HCT116 (cell line): Measurements from ENCODE around the gene FHL3. TPM values are rescaled to one million over a fixed set of nuclear protein-coding genes. Genes with fewer than 3 reads are reported as not detected.
"Not testable (repeated sequence)": the region's sequence is repeated elsewhere in the genome, so short reads cannot be mapped to it uniquely, and the experiment has no call there.

Experiments
- ATAC-seq: fragments of 200-7000 bp; cut with Tn5 transposase; 2 replicates; pipeline ENCODE4 v1.9.1; 2020; ENCODE audit warnings: mild to moderate bottlenecking, moderate library complexity
- BruUV-seq: library from RNA; stranded (reverse); fragments of 400-500 nt; replicated peaks from 2 replicates; lab custom pipeline; 2021; lab: Mats Ljungman, UMichigan
- CTCF ChIA-PET: fragments of 300-600 bp; sonication (Branson Sonifier 250); formaldehyde crosslinking; loops from one replicate; lab custom pipeline; 2021; ENCODE audit warnings: antibody characterized with exemption; lab: Charles Lee
- POLR2A ChIA-PET: fragments of 300-600, 350-600 bp; sonication (Branson Sonifier 250); formaldehyde crosslinking; loops from one replicate; lab custom pipeline; 2021; ENCODE audit warnings: antibody characterized with exemption; lab: Charles Lee
- RAD21 ChIA-PET, 2 experiments: fragments of 300-600 bp; sonication (Branson Sonifier 250); formaldehyde crosslinking; loops; one replicate each; lab custom pipeline; 2023; ENCODE audit warnings: low total read pairs in 2 of 2; ENCODE audit not compliant: uncharacterized antibody in 2 of 2, unreplicated experiment in 2 of 2, low non-redundant PET in 1 of 2; lab: Charles Lee
- DNase-seq: peaks from one replicate; pipeline ENCODE4 v3.0.0-alpha.2; 2010; ENCODE audit warnings: low read depth, low spot score
- H2AFZ ChIP-seq: fragments of 200-600 bp; shearing (Covaris generic), sonication (generic); 2 replicates; pipeline ENCODE4 v1.6.1; 2017; ENCODE audit warnings: low read depth, mixed run types, mixed read lengths, antibody characterized with exemption, low read length; ENCODE audit not compliant: poor library complexity, severe bottlenecking
- H3K27ac ChIP-seq: 2 replicates; pipeline ENCODE4 v1.5.1; 2012; ENCODE audit warnings: low read depth, low read length
- H3K27me3 ChIP-seq: fragments of 200-600 bp; sonication (generic); 2 replicates; pipeline ENCODE4 v1.6.1; 2016; ENCODE audit warnings: mixed run types, low read length, mixed read lengths; ENCODE audit not compliant: insufficient read depth
- H3K36me3 ChIP-seq, 2 experiments: fragments of 200-500 bp in 1 of 2; fragments of 200-600 bp in 1 of 2; sonication (Bioruptor generic) in 1 of 2; sonication (generic) in 1 of 2; 2 replicates each; pipeline versions ENCODE4 v1.5.1 to v1.6.1; 2014 to 2016; ENCODE audit warnings: low read length in 2 of 2, inconsistent platforms in 1 of 2, mixed read lengths in 1 of 2, mixed run types in 1 of 2; ENCODE audit not compliant: insufficient read depth in 2 of 2, control insufficient read depth in 1 of 2
- H3K4me1 ChIP-seq, 2 experiments: fragments of 200-600 bp in 1 of 2; sonication (generic) in 1 of 2; 2 replicates each; pipeline versions ENCODE4 v1.5.1 to v1.6.1; 2012 to 2017; ENCODE audit warnings: low read length in 2 of 2, inconsistent platforms in 1 of 2, mild to moderate bottlenecking in 1 of 2, mixed read lengths in 1 of 2, mixed run types in 1 of 2, moderate library complexity in 1 of 2; ENCODE audit not compliant: insufficient read depth in 2 of 2, control insufficient read depth in 1 of 2
- H3K4me2 ChIP-seq: fragments of 200-600 bp; sonication (generic); 2 replicates; pipeline ENCODE4 v1.6.1; 2017; ENCODE audit warnings: mixed run types, low read length, mixed read lengths
- H3K4me3 ChIP-seq, 2 experiments: fragments of 200-600 bp in 1 of 2; sonication (generic) in 1 of 2; replicated peaks in 1 of 2; 2 replicates each; pipeline ENCODE4 v1.5.1; 2011 to 2016; ENCODE audit warnings: low read length in 2 of 2, control low read depth in 1 of 2, low read depth in 1 of 2, mild to moderate bottlenecking in 1 of 2, mixed read lengths in 1 of 2, mixed run types in 1 of 2
- H3K79me2 ChIP-seq: fragments of 200-600 bp; sonication (generic); 2 replicates; pipeline ENCODE4 v1.6.1; 2017; ENCODE audit warnings: mild to moderate bottlenecking, mixed run types, low read length, moderate library complexity, mixed read lengths; ENCODE audit not compliant: insufficient read depth
- H3K9ac ChIP-seq: fragments of 200-600 bp; sonication (generic); 2 replicates; pipeline ENCODE4 v1.6.1; 2016; ENCODE audit warnings: low read length, mixed read lengths
- H3K9me2 ChIP-seq: fragments of 200-600 bp; sonication (generic), shearing (Covaris generic); 2 replicates; pipeline ENCODE4 v1.6.1; 2017; ENCODE audit warnings: mixed run types, mild to moderate bottlenecking, moderate library complexity; ENCODE audit not compliant: insufficient read depth
- H3K9me3 ChIP-seq, 2 experiments: fragments of 200-500 bp in 1 of 2; fragments of 200-600 bp in 1 of 2; sonication (Bioruptor generic) in 1 of 2; sonication (generic) in 1 of 2; 2 replicates each; pipeline ENCODE4 v1.6.1; 2014 to 2017; ENCODE audit warnings: low read length in 2 of 2, mixed read lengths in 2 of 2, inconsistent platforms in 1 of 2, low read depth in 1 of 2, mild to moderate bottlenecking in 1 of 2, mixed run types in 1 of 2, moderate library complexity in 1 of 2; ENCODE audit not compliant: control insufficient read depth in 1 of 2, insufficient read depth in 1 of 2
- H4K20me1 ChIP-seq: fragments of 200-600 bp; sonication (generic), shearing (Covaris generic); 2 replicates; pipeline ENCODE4 v1.6.1; 2017; ENCODE audit warnings: mixed run types, mild to moderate bottlenecking, moderate library complexity; ENCODE audit not compliant: insufficient read depth
- CBX3 ChIP-seq: IDR thresholded peaks from 2 replicates; pipeline ENCODE4 v1.6.1; 2012; ENCODE audit warnings: low read depth
- CTCF ChIP-seq, 3 experiments: fragments of 200-600 bp in 1 of 3; sonication (generic) in 1 of 3; IDR thresholded peaks in 2 of 3; conservative IDR thresholded peaks in 1 of 3; 2 replicates each; pipeline ENCODE4 v1.5.1; 2012 to 2017; ENCODE audit warnings: low read depth in 2 of 3, low read length in 2 of 3, antibody characterized with exemption in 1 of 3, borderline replicate concordance in 1 of 3, control low read depth in 1 of 3, mild to moderate bottlenecking in 1 of 3, mixed read lengths in 1 of 3, mixed run types in 1 of 3, moderate library complexity in 1 of 3; ENCODE audit not compliant: insufficient read depth in 1 of 3
- EGR1 ChIP-seq: IDR thresholded peaks from 2 replicates; pipeline ENCODE4 v1.6.1; 2012; ENCODE audit warnings: low read depth
- ELF1 ChIP-seq: IDR thresholded peaks from 2 replicates; pipeline ENCODE4 v1.6.1; 2012; ENCODE audit warnings: low read depth, borderline replicate concordance
- EZH2 ChIP-seq: fragments of 200-600 bp; sonication (generic); IDR thresholded peaks from 2 replicates; pipeline ENCODE4 v1.6.1; 2017; ENCODE audit warnings: antibody characterized with exemption, mixed run types
- EZH2phosphoT487 ChIP-seq: fragments of 200-600 bp; IDR thresholded peaks from 2 replicates; pipeline ENCODE4 v1.6.1; 2018; ENCODE audit warnings: antibody characterized with exemption, borderline replicate concordance
- JUND ChIP-seq: IDR thresholded peaks from 2 replicates; pipeline ENCODE4 v1.6.1; 2012
- POLR2A ChIP-seq: IDR thresholded peaks from 2 replicates; pipeline ENCODE4 v1.7.0; 2011; ENCODE audit warnings: borderline replicate concordance; ENCODE audit not compliant: insufficient read depth, insufficient read length; ENCODE audit errors: extremely low read depth
- SIN3A ChIP-seq: IDR thresholded peaks from 2 replicates; pipeline ENCODE4 v1.6.1; 2012; ENCODE audit warnings: low read depth
- SP1 ChIP-seq: IDR thresholded peaks from 2 replicates; pipeline ENCODE4 v1.6.1; 2012; ENCODE audit warnings: low read depth
- SRF ChIP-seq: IDR thresholded peaks from 2 replicates; pipeline ENCODE4 v1.6.1; 2012; ENCODE audit warnings: low read depth
- TCF7L2 ChIP-seq: IDR thresholded peaks from 2 replicates; pipeline ENCODE4 v1.7.0; 2011; ENCODE audit warnings: borderline replicate concordance, inconsistent platforms; ENCODE audit not compliant: insufficient read depth, insufficient read length; ENCODE audit errors: extremely low read depth
- YY1 ChIP-seq: IDR thresholded peaks from 2 replicates; pipeline ENCODE4 v1.6.1; 2011; ENCODE audit warnings: low read length, low read depth, moderate library complexity, mild to moderate bottlenecking; ENCODE audit not compliant: insufficient replicate concordance; ENCODE audit errors: extremely low read depth
- ZFX ChIP-seq: fragments of 450-650 bp; IDR thresholded peaks from 2 replicates; pipeline ENCODE4 v1.6.1; 2017
- ZNF274 ChIP-seq: fragments of 200-500 bp; sonication (Bioruptor generic); IDR thresholded peaks from 2 replicates; pipeline ENCODE4 v1.6.1; 2014; ENCODE audit warnings: mild to moderate bottlenecking, low read depth, low read length, inconsistent platforms
- intact Hi-C: fragments of 100-400 bp; cut with micrococcal nuclease; formaldehyde crosslinking; loops from 2 replicates; pipeline ENCODE4 v1.10.0; 2022
- total RNA-seq: library from RNA; stranded (reverse); gene quantifications from one replicate; pipeline ENCODE4 v1.2.1, GENCODE V29; 2021; ENCODE audit not compliant: unreplicated experiment
- TF ChIP-seq, protein P1 (sequence below): IDR thresholded peaks from 2 replicates; pipeline ENCODE4 v1.6.1; 2011; ENCODE audit warnings: mild to moderate bottlenecking, low read length, moderate library complexity; ENCODE audit not compliant: insufficient replicate concordance; ENCODE audit errors: extremely low read depth
- TF ChIP-seq, protein P2 (sequence below): IDR thresholded peaks from 2 replicates; pipeline ENCODE4 v1.6.1; 2012

The FHL3 gene
- total RNA-seq, 1 experiment from 2014 or later, result 22.5 TPM

DNA sequence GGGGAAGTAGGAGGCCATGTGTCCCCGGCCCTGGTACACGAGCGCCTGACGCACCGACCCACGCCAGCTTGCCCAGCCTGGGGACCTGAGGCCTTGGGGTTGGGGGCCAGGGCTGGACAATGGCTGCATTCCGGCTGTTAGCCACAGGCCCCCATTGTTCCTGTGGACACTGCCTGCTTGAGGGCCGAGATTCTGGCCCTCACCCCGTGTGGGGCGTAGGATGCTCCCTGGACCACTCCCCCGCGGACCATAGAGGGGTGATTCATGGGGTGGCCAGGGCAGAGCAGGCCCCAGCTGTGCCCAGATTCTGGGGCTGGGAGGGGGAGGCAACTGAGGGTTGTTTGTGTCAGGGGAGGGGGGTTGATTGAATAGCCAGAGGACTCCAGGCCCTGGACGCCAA is 29.6 kb upstream of the FHL3 start:
- intact Hi-C loops, result no loop called here
- ChIA-PET CTCF (no interaction called here), POLR2A (no interaction called here)

GRCh38 chr1:38032992-38033391 is 27.7 kb upstream of the FHL3 start:
- H3K9me3 ChIP-seq, DNase-seq, H3K27ac ChIP-seq, CTCF ChIA-PET, intact Hi-C loops, H2AFZ ChIP-seq, RAD21 ChIA-PET, H3K79me2 ChIP-seq, BruUV-seq, H3K4me2 ChIP-seq, H3K36me3 ChIP-seq, ATAC-seq, H3K9me2 ChIP-seq, H3K9ac ChIP-seq, H3K27me3 ChIP-seq, POLR2A ChIA-PET, H3K4me3 ChIP-seq, H4K20me1 ChIP-seq: not testable (repeated sequence)
- H3K4me1 ChIP-seq, result peaks cover 0 to 14% of the 10 kb centered on the region in 2 experiments; a peak in 1 of 4 replicates

More for the DNA sequence above, 29.6 kb upstream of the FHL3 start:
- TF ChIP-seq EGR1 (no peak), SP1 (no peak), POLR2A (no peak), EZH2 (no peak), JUND (no peak), YY1 (no peak), SRF (no peak), ZNF274 (no peak), CTCF (IDR thresholded peaks at IDR 0.05 in 2 of 3, conservative IDR thresholded peaks at IDR 0.05 in 1 of 3; ENCODE audit: borderline replicate concordance in 1 of 3, insufficient read depth in 1 of 3, low read depth in 2 of 3, low read length in 2 of 3) (no peak), SIN3A (no peak), TCF7L2 (no peak), ZFX (no peak), CBX3 (no peak), ELF1 (no peak), EZH2phosphoT487 (no peak)
- TF ChIP-seq, protein P1, sequence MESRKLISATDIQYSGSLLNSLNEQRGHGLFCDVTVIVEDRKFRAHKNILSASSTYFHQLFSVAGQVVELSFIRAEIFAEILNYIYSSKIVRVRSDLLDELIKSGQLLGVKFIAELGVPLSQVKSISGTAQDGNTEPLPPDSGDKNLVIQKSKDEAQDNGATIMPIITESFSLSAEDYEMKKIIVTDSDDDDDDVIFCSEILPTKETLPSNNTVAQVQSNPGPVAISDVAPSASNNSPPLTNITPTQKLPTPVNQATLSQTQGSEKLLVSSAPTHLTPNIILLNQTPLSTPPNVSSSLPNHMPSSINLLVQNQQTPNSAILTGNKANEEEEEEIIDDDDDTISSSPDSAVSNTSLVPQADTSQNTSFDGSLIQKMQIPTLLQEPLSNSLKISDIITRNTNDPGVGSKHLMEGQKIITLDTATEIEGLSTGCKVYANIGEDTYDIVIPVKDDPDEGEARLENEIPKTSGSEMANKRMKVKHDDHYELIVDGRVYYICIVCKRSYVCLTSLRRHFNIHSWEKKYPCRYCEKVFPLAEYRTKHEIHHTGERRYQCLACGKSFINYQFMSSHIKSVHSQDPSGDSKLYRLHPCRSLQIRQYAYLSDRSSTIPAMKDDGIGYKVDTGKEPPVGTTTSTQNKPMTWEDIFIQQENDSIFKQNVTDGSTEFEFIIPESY, result no peak
- TF ChIP-seq, protein P2, sequence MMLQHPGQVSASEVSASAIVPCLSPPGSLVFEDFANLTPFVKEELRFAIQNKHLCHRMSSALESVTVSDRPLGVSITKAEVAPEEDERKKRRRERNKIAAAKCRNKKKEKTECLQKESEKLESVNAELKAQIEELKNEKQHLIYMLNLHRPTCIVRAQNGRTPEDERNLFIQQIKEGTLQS, result no peak
- BruUV-seq, result no TSS peak
- Histone ChIP-seq H3K79me2 (no peaks in the 10 kb centered on the region), H3K36me3 (no peaks in the 10 kb centered on the region), H3K4me2 (no peak overlapping the region), H4K20me1 (no peaks in the 10 kb centered on the region), H3K27me3 (no peaks in the 10 kb centered on the region), H3K4me3 (no peak overlapping the region), H2AFZ (no peak overlapping the region), H3K9me3 (no peaks in the 10 kb centered on the region), H3K9ac (no peak overlapping the region), H3K27ac (no peak overlapping the region), H3K4me1 (peaks cover 0 to 25% of the 10 kb centered on the region in 2 experiments; a peak in 1 of 4 replicates), H3K9me2 (no peaks in the 10 kb centered on the region)
- ATAC-seq (no peak), DNase-seq (no peak)
- RAD21 ChIA-PET, result no interaction called here
